Activated T-cell treated with anti-CD3 and anti-CD28 coated beads, Interleukin-2, amount 50 U/mL, for 48 hours (primary cell): ENCODE measurements around the gene RBM19.

Experiments used
- DNase-seq, 2 experiments: peaks; one replicate each; pipeline ENCODE4 v3.0.0-alpha.2; 2020

Gene RBM19

GRCh38 chr12:113852695-113853490, 113.2 kb downstream of the RBM19 start:
- DNase-seq, result no peak

- no peak for DNase-seq
Observed at GRCh38 chr12:113852264-113852663, 113.9 kb downstream of the RBM19 start.

GRCh38 chr12:113850309-113851056, 115.6 kb downstream of the RBM19 start:
- no peak for DNase-seq

GRCh38 chr12:113847856-113848255, 118.3 kb downstream of the RBM19 start:
- DNase-seq, result no peak

GRCh38 chr12:113846883-113847755, 119.0 kb downstream of the RBM19 start:
- DNase-seq, result no peak

GRCh38 chr12:113845900-113846674, 120.0 kb downstream of the RBM19 start:
- no peak for DNase-seq

- DNase-seq, result no peak
Observed at GRCh38 chr12:113844495-113845210, 121.5 kb downstream of the RBM19 start.

DNA sequence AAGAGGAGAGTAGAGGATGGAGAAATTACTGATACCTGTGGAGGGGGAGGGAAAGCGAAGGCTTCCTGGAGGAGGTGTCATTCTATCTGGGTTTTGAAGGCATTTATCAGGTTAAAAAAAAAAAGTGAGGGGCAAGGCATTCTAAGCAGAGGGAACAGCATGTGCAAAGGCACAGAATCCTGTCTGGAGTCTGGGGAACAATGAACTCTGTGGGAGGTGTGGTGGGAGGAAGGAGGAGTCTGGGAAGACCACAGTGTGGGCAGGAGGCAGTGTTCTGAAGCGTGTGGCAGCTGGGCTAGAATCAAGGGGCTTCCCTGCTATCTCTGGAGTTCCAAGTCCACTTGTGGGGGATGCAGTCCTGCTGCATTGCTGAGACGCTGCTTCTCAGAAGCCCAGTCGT, 123.4 kb downstream of the RBM19 start:
- no peak for DNase-seq

DNA sequence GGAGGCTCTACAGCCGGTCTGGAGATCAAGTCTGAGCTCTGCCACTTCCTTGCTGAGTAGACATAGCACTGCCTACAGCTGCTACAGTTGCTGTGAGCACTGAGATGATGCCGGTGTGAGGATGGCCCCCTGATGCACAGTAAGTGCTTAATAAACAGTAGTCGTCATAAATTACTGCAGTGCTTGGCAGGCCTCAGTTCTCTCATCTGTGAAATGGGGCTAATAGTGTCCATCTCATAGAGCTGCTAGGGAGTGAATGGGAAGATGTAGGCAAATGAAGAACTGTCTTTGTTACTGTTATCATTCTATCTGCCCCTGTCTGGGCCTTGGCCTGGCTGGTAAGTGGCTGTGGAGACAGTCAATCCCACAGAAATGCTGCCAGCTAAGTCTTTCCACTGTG, 124.3 kb downstream of the RBM19 start:
- DNase-seq, result no peak

GRCh38 chr12:113840401-113841042, 125.6 kb downstream of the RBM19 start:
- DNase-seq, result no peak

DNA sequence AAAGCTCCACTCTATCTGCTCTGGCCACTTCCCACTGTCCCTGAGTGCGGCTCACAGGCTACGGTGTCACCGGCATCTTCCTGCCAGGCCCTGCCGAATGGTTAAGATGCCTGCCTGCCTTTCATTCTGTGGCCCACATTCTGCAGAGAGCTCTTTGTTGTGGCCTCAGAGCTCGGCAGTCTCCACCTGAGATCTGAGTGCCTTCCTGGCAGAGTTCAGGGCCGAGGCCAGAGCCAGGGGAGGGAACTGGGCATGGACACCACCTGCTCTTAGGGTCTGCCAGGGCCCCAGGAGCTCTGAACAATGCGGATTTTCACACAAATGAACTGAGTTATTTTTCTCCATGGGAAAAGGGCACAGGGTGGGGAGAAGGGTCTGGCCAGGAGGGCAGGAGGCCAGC, 127.2 kb downstream of the RBM19 start:
- DNase-seq, result no peak

GRCh38 chr12:113837528-113838296, 128.4 kb downstream of the RBM19 start:
- no peak for DNase-seq

GRCh38 chr12:113837084-113837483, 129.0 kb downstream of the RBM19 start:
- no peak for DNase-seq

DNA sequence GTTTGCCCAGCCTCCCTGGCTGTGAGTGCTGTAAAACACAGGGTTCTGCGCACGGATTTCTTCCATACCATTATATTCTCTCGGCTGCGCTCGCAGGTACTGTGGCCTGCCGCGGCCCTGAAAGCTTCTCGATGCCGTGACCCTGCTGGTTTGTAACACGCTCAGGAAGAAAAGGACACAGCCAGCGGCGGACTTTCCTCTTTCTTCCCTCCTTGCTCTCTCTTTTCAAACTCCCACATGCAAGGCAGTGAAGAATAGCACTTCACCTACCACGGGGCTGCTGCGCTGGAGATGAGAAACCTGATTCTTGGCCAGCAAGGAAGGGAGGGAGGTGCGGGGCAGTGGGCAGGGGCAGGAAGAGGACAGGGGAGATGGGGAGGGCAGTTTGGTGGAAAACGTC, 130.2 kb downstream of the RBM19 start:
- no peak for DNase-seq

GRCh38 chr12:113835433-113835832, 130.7 kb downstream of the RBM19 start:
- no peak for DNase-seq

DNA sequence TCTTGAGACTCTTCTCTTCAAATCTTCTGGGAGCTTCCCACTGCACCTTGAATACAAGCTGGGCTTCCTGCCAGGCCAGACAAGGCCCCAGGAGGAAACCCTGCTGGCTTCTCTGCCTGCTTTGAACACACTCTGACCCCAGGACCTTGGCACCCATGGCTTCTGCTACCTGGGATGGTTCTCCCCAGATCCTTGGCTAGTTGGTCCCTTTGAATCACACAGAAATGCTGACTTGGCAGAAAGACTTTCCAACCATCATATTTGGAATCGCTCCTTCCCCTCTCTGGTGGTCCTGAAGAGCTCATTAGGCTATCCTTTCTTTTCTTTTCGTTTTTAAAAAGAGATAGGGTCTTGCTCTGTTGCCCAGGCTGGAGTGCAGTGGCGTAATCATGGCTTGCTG, 132.7 kb downstream of the RBM19 start:
- DNase-seq, result no peak

DNA sequence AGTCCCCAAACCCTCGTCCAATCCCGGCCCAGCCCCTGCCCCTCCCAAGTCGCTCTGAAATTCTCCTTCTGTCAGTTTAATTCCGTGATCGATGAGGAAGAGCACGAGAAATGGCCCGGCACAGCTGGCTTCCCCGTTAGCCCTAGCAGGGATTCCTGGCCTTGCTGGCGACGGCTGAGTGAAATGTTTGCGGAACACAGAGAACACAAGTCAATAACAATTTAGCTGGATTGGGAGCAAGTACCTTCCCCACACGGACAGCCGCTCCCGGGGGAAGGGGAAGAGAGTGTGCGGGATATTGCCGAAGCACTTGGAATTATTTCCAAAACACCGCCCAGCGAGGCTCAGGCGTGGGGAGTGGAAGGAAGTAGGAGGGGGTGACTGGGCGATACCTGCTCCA, 134.6 kb downstream of the RBM19 start:
- DNase-seq, result no peak

DNA sequence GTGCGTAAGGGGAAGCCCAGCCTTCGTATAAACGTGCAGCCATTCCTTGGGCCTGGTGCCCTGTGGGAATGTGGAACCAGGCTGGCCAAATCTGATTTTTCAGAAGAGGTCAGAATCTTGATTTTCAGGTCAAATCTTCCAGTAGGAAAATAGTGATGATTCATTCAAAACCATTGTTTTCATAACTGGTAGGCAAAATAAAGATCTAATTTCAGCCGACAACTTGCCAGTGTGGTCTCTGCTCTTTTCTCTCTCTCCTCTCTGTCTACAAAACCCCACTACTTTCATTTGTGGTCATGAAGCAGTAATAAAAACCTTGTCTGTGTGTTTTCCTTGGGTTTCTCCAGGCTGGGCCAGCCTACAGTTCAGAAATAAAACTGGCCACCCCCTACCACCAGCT, 135.1 kb downstream of the RBM19 start:
- DNase-seq, result no peak

DNA sequence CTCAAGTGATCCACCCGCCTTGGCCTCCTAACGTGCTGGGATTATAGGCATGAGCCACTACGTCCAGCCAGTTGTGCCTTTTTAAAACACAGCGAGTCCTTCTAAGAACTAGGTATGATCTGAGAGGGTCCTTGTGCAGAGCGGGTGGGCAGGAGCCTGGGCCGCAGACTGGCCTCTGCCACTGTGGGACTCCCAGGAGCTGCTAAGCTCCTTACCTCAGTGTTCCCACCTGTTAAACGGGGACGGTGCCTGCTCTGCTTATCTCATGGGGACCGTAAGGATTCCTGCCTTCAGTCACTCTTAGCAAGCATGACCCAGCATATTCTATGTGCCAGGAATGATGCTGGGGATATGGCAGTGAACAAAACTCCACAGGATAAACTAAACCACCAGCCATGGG, 136.9 kb downstream of the RBM19 start:
- DNase-seq, result no peak

- no peak for DNase-seq
Observed at GRCh38 chr12:113827539-113828114, 138.5 kb downstream of the RBM19 start.
